IPS-NIHi7 (cell line): Measurements from ENCODE around the gene TMEM52B.
"Not testable (repeated sequence)": the region's sequence is repeated elsewhere in the genome, so short reads cannot be mapped to it uniquely, and the experiment has no call there.

Experiments used
- DNase-seq: peaks from one replicate; pipeline ENCODE4 v3.0.0; 2012; ENCODE audit warnings: mixed read lengths; ENCODE audit errors: extremely low spot score

The TMEM52B gene

GRCh38 chr12:10171973-10172728 is 6.7 kb upstream of the TMEM52B start, which contains the start of gene OLR1:
Gene OLR1, minus strand, starts transcription at chr12:10172132. Its CDS starts 55 bp downstream, at chr12:10172077.
- no peak for DNase-seq

GRCh38 chr12:10174986-10175614 is 3.7 kb upstream of the TMEM52B start:
- no peak for DNase-seq

- no peak for DNase-seq
These were observed 2.8 kb upstream of the TMEM52B start for GRCh38 chr12:10175846-10176636.

GRCh38 chr12:10179776-10180181 is 947 bp downstream of the TMEM52B start:
- DNase-seq: no peak

GRCh38 chr12:10182354-10183049 is 3.7 kb downstream of the TMEM52B start:
- no peak for DNase-seq

GRCh38 chr12:10184261-10184843 is 5.5 kb downstream of the TMEM52B start:
- no peak for DNase-seq

- no peak for DNase-seq
These were observed 7.5 kb downstream of the TMEM52B start for GRCh38 chr12:10186299-10186698.

GRCh38 chr12:10186958-10187357 is 8.1 kb downstream of the TMEM52B start:
- not testable (repeated sequence) for DNase-seq

GRCh38 chr12:10189653-10190052 is 10.8 kb downstream of the TMEM52B start:
- DNase-seq: no peak

GRCh38 chr12:10190558-10191388 is 11.9 kb downstream of the TMEM52B start:
- peak; percentile 81 for DNase-seq

- DNase-seq: no peak
These were observed 13.0 kb downstream of the TMEM52B start for GRCh38 chr12:10191865-10192264.

GRCh38 chr12:10194160-10194670 is 15.4 kb downstream of the TMEM52B start:
- no peak for DNase-seq

GRCh38 chr12:10196210-10196609 is 17.4 kb downstream of the TMEM52B start:
- DNase-seq: no peak

GRCh38 chr12:10197879-10198278 is 19.0 kb downstream of the TMEM52B start:
- no peak for DNase-seq

GRCh38 chr12:10204495-10204894 is 25.7 kb downstream of the TMEM52B start:
- DNase-seq: not testable (repeated sequence)

GRCh38 chr12:10205220-10205807 is 26.5 kb downstream of the TMEM52B start:
- DNase-seq: peak; percentile 15

GRCh38 chr12:10207136-10207535 is 28.3 kb downstream of the TMEM52B start:
- DNase-seq: no peak

GRCh38 chr12:10210225-10210624 is 31.4 kb downstream of the TMEM52B start:
- DNase-seq: no peak

- no peak for DNase-seq
These were observed 32.5 kb downstream of the TMEM52B start for GRCh38 chr12:10211101-10211939.
